ENCODE measurements around the gene SPINK8. TPM values are rescaled to one million over a fixed set of nuclear protein-coding genes. Genes with fewer than 3 reads are reported as not detected.
A peak's percentile ranks its signal among the peaks of the same experiment; 100 is the strongest.

SPINK8 gene
- polyA plus RNA-seq, 1 donor (not counting 4 experiments of a cell fraction or from before 2014, with no cell fraction given) = not detected

DNA sequence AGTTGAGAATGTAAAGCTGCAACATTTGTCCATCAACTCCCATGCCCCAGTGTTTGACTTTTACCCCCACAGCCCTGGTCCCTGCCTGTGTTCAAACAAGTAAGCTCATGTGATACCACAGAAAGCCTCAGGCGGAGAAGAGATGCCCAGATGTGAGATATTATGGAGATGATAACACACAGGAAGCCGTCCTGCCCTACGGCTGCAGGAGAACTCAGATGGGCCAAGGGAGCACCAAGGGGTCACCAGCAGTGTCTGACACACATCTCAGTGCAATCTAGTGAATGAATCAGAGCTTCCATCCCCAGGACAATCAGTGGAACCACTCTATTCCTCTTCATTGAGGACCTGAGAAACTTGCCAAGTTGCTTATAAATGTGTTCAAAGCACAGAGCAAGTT is 14.0 kb upstream of the SPINK8 start:
- peak; percentile 58 for FAIRE-seq
- no peaks in the 10 kb centered on the region for H3K9me1 ChIP-seq (ENCODE audit: control insufficient read depth, extremely low read depth, insufficient read depth, low read length)

DNA sequence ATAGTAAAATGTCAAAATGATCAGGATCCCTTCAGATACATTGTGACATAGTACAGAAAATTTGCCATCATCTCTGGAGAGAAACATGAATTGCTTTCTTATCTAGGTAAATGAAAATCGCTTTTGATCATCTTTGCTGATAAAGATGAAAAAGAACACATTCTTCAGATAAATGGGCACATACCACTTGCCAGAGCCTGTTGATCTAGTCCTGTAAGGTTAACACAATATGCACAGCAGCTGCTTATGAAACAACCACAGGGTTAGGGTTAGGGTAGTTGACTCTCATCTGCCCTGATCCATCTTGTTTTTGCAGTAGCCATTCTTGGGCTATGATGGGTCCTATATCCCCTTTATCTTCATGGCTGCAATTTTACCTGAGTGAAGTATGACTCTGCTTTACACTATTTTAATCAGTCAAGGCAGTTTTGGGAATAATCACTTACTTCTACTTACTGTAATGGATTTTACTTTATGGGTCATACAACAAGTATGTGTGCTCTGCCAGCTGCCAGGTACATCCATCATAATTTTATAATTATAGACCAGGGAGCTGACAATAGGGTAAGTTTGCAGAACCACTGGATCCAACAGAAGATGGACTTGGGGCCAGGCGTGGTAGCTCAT is 12.6 kb upstream of the SPINK8 start:
- no peak overlapping the region for H3K4me2 ChIP-seq (ENCODE audit: control insufficient read depth, extremely low read depth, insufficient read depth, low read depth, low read length)
- TF ChIP-seq, protein P1, sequence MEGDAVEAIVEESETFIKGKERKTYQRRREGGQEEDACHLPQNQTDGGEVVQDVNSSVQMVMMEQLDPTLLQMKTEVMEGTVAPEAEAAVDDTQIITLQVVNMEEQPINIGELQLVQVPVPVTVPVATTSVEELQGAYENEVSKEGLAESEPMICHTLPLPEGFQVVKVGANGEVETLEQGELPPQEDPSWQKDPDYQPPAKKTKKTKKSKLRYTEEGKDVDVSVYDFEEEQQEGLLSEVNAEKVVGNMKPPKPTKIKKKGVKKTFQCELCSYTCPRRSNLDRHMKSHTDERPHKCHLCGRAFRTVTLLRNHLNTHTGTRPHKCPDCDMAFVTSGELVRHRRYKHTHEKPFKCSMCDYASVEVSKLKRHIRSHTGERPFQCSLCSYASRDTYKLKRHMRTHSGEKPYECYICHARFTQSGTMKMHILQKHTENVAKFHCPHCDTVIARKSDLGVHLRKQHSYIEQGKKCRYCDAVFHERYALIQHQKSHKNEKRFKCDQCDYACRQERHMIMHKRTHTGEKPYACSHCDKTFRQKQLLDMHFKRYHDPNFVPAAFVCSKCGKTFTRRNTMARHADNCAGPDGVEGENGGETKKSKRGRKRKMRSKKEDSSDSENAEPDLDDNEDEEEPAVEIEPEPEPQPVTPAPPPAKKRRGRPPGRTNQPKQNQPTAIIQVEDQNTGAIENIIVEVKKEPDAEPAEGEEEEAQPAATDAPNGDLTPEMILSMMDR (optimal IDR thresholded peaks at IDR 0.05 in 1 of 3, IDR thresholded peaks at IDR 0.05 in 1 of 3, conservative IDR thresholded peaks at IDR 0.05 in 1 of 3; ENCODE audit: extremely low read depth in 1 of 3, insufficient read depth in 2 of 3, low read length in 3 of 3) = no peak
- no peak for TF ChIP-seq EZH2 (IDR thresholded peaks at IDR 0.05; ENCODE audit: low read length)
- no peak overlapping the region for H3K9ac ChIP-seq (ENCODE audit: control insufficient read depth, extremely low read depth, insufficient read depth, low read length)
- H2AFZ ChIP-seq (ENCODE audit: control insufficient read depth, low read length) = no peak overlapping the region
- DNase-seq (ENCODE audit: low read depth, low spot score) (no peak), FAIRE-seq (no peak)
- H3K4me1 ChIP-seq (ENCODE audit: control insufficient read depth, extremely low read depth, insufficient read depth, low read length) = peaks cover 7% of the 10 kb centered on the region
- no peaks in the 10 kb centered on the region for H3K27me3 ChIP-seq (ENCODE audit: control insufficient read depth, extremely low read depth, insufficient read depth, low read length)
- no peaks in the 10 kb centered on the region for H3K79me2 ChIP-seq (ENCODE audit: control insufficient read depth, insufficient read depth, low read length)
- H3K27ac ChIP-seq (ENCODE audit: control insufficient read depth, insufficient read depth, low read length) = no peak overlapping the region
- no peaks in the 10 kb centered on the region for H4K20me1 ChIP-seq (ENCODE audit: control insufficient read depth, extremely low read depth, insufficient read depth, low read length)
- H3K9me3 ChIP-seq (ENCODE audit: control insufficient read depth, low read depth, low read length) = no peaks in the 10 kb centered on the region
- no peaks in the 10 kb centered on the region for H3K36me3 ChIP-seq (ENCODE audit: control insufficient read depth in 2 of 2, extremely low read depth in 1 of 2, insufficient read depth in 2 of 2, low read length in 2 of 2)
- dilution Hi-C loops (cut with MboI; ENCODE audit: extremely low pct_ligation_motif_present, low sequenced_read_pairs) = no loop called here
- H3K9me1 ChIP-seq (ENCODE audit: control insufficient read depth, extremely low read depth, insufficient read depth, low read length) = no peaks in the 10 kb centered on the region
- H3K4me3 ChIP-seq (ENCODE audit: control insufficient read depth in 2 of 3, extremely low read depth in 1 of 3, insufficient read depth in 2 of 3, low read depth in 1 of 3, low read length in 3 of 3) = no peak overlapping the region

More for the DNA sequence above, 14.0 kb upstream of the SPINK8 start:
- Histone ChIP-seq H3K79me2 (ENCODE audit: control insufficient read depth, insufficient read depth, low read length) (no peaks in the 10 kb centered on the region), H3K36me3 (ENCODE audit: control insufficient read depth in 2 of 2, extremely low read depth in 1 of 2, insufficient read depth in 2 of 2, low read length in 2 of 2) (no peaks in the 10 kb centered on the region), H3K4me1 (ENCODE audit: control insufficient read depth, extremely low read depth, insufficient read depth, low read length) (peaks cover 12% of the 10 kb centered on the region), H2AFZ (ENCODE audit: control insufficient read depth, low read length) (no peak overlapping the region), H3K4me2 (ENCODE audit: control insufficient read depth, extremely low read depth, insufficient read depth, low read depth, low read length) (no peak overlapping the region), H4K20me1 (ENCODE audit: control insufficient read depth, extremely low read depth, insufficient read depth, low read length) (no peaks in the 10 kb centered on the region), H3K4me3 (ENCODE audit: control insufficient read depth in 2 of 3, extremely low read depth in 1 of 3, insufficient read depth in 2 of 3, low read depth in 1 of 3, low read length in 3 of 3) (no peak overlapping the region), H3K27me3 (ENCODE audit: control insufficient read depth, extremely low read depth, insufficient read depth, low read length) (no peaks in the 10 kb centered on the region), H3K9ac (ENCODE audit: control insufficient read depth, extremely low read depth, insufficient read depth, low read length) (no peak overlapping the region), H3K27ac (ENCODE audit: control insufficient read depth, insufficient read depth, low read length) (no peak overlapping the region), H3K9me3 (ENCODE audit: control insufficient read depth, low read depth, low read length) (no peaks in the 10 kb centered on the region)
- dilution Hi-C loops (cut with MboI; ENCODE audit: extremely low pct_ligation_motif_present, low sequenced_read_pairs) = no loop called here
- DNase-seq (ENCODE audit: low read depth, low spot score) = no peak
- TF ChIP-seq EZH2 (IDR thresholded peaks at IDR 0.05; ENCODE audit: low read length) = no peak
- TF ChIP-seq, protein P1 (optimal IDR thresholded peaks at IDR 0.05 in 1 of 3, IDR thresholded peaks at IDR 0.05 in 1 of 3, conservative IDR thresholded peaks at IDR 0.05 in 1 of 3; ENCODE audit: extremely low read depth in 1 of 3, insufficient read depth in 2 of 3, low read length in 3 of 3) = no peak
